Stomach (tissue), 9 donors: Measurements from ENCODE around the gene CRYGS. TPM values are rescaled to one million over a fixed set of nuclear protein-coding genes. Genes with fewer than 3 reads are reported as not detected.

Source experiments
- DNase-seq, 2 donors: peaks; one replicate each; pipeline versions ENCODE4 v3.0.0 to v3.0.0-alpha.2; 2013 to 2019
- H3K27ac ChIP-seq, 5 donors: fragments of 200-600 bp in 4 of 5; sonication (generic) in 4 of 5; one replicate each; pipeline ENCODE4 v1.5.1; 2013 to 2019; ENCODE audit warnings: mild to moderate bottlenecking in 1 of 5, moderate library complexity in 1 of 5
- H3K27me3 ChIP-seq, 3 donors: fragments of 200-600 bp; sonication (generic); one replicate each; pipeline ENCODE4 v1.5.1; 2017 to 2019; ENCODE audit warnings: mixed run types in 1 of 3
- H3K36me3 ChIP-seq, 4 donors: fragments of 200-600 bp; sonication (generic); 1 replicate in 3 of 4; 2 replicates in 1 of 4; pipeline ENCODE4 v1.5.1; 2016 to 2019
- H3K4me1 ChIP-seq, 4 donors: fragments of 200-600 bp; sonication (generic); one replicate each; pipeline ENCODE4 v1.5.1; 2016 to 2019
- H3K4me3 ChIP-seq, 4 donors: fragments of 200-600 bp; sonication (generic) in 3 of 4; one replicate each; pipeline ENCODE4 v1.5.1; 2016 to 2019; ENCODE audit warnings: mild to moderate bottlenecking in 1 of 4
- H3K9me3 ChIP-seq, 4 donors: fragments of 200-600 bp; sonication (generic); one replicate each; pipeline ENCODE4 v1.5.1; 2016 to 2019
- CTCF ChIP-seq, 7 experiments: fragments of 450-650 bp in 4 of 7; fragments of 200-600 bp in 3 of 7; sonication (generic) in 3 of 7; IDR thresholded peaks; one replicate each; pipeline ENCODE4 v1.5.1; 2016 to 2019; ENCODE audit warnings: antibody characterized with exemption in 7 of 7, control low read depth in 2 of 7, mild to moderate bottlenecking in 1 of 7
- EP300 ChIP-seq: sonication (generic); formaldehyde crosslinking; IDR thresholded peaks from one replicate; pipeline ENCODE4 v1.6.1; 2017; ENCODE audit warnings: antibody characterized with exemption
- POLR2A ChIP-seq, 4 donors: fragments of 450-650 bp; IDR thresholded peaks; one replicate each; pipeline ENCODE4 v1.6.1; 2016; ENCODE audit warnings: antibody characterized with exemption in 4 of 4, control low read depth in 2 of 4, mild to moderate bottlenecking in 1 of 4, moderate library complexity in 1 of 4
- POLR2AphosphoS5 ChIP-seq, 3 donors: sonication (generic); formaldehyde crosslinking; IDR thresholded peaks; one replicate each; pipeline ENCODE4 v1.6.1; 2016; ENCODE audit warnings: antibody characterized with exemption in 3 of 3
- WGBS, 5 donors: extraction: QIAGEN DNeasy Blood & Tissue Kit in 3 of 5; methylation state at CpG; one replicate each; pipeline versions ENCODE4 v1.1.5 to v1.1.7; 2013 to 2018; 5-methylcytosine and 5-hydroxymethylcytosine counted together
- intact Hi-C: fragments of 100-400 bp; cut with DNase I; formaldehyde crosslinking; loops from one replicate; pipeline ENCODE4 v1.15.1; 2023; ENCODE audit warnings: low total_unique reads
- polyA plus RNA-seq, 3 donors: library from polyadenylated mRNA; stranded (reverse); fragments of 200-250 nt; gene quantifications; one replicate each; pipeline ENCODE4 v1.2.3, GENCODE V29; 2013
- total RNA-seq, 5 donors: library from RNA; depleted of rRNA; stranded (reverse); fragments of >200 nt; gene quantifications; one replicate each; pipeline versions ENCODE4 v1.1.0 to v1.2.3, GENCODE V29; 2014 to 2016
- donor health status: healthy with polysubstance abuse.
- donor health status: Bipolar disorder and iron deficiency.
- donor health status: healthy.

CRYGS gene
- total and polyA plus RNA-seq, 8 donors, result 1.8 to 6.6 (median 4.7) TPM; not detected in 2

DNA sequence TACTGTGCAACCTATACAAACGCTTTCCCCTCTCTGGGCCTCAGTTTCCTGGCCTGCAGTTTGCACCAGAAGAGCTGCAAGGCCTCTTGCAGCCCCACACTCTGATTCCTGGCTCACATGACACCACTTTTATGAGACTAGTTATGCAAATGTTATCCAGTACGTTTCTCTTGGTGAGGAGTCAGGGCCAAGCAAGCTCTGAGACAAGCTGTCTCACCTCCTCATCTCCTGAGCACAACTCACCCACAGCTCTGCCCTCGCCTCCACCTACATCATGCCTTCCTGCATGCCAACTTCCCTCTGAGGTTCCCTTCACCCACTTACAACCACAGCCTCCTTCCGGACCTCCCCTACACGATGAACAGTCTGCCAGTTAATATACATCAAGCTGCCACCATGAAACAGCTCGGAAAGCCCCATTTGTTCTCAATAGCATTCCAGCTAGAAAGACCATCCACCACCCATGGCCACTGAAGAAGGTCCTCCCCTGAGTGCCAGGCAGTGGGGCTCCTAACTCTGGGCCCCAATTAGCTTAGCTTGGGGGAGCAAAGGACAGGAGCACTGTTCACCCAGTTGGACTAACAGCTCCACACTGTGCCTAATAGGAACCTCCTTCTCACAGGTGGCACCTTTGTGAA is 25.0 kb downstream of the CRYGS start:
- peaks cover 0 to 5% (median 1%) of the 10 kb centered on the region in 4 donors for H3K9me3 ChIP-seq
- peak in 1 of 2 donors; percentile 62 for DNase-seq
- intact Hi-C loops, result no loop called here
- H3K4me1 ChIP-seq, result no peaks in the 10 kb centered on the region
- TF ChIP-seq CTCF (IDR thresholded peaks at IDR 0.05) (no peak), POLR2AphosphoS5 (IDR thresholded peaks at IDR 0.05) (no peak), POLR2A (IDR thresholded peaks at IDR 0.05) (no peak), EP300 (no peak)
- H3K27ac ChIP-seq, result no peak overlapping the region
- no peak overlapping the region for H3K4me3 ChIP-seq
- WGBS, 5 donors, result 54 to 69% (median 60%) methylated on average over 6 of the region's 6 CpGs
- H3K36me3 ChIP-seq, result no peaks in the 10 kb centered on the region
- H3K27me3 ChIP-seq, result peaks cover 0 to 17% (median 0%) of the 10 kb centered on the region in 3 donors

GRCh38 chr3:186517218-186517617 is 27.0 kb downstream of the CRYGS start:
- 77 to 89% (median 86%) methylated on average over 4 of the region's 4 CpGs for WGBS, 5 donors
- peaks cover 0 to 24% (median 0%) of the 10 kb centered on the region in 3 donors for H3K27me3 ChIP-seq
- H3K27ac ChIP-seq, result no peak overlapping the region
- intact Hi-C loops, result no loop called here
- no peaks in the 10 kb centered on the region for H3K4me1 ChIP-seq
- no peak for TF ChIP-seq POLR2A (IDR thresholded peaks at IDR 0.05)
- TF ChIP-seq POLR2AphosphoS5 (IDR thresholded peaks at IDR 0.05), result no peak
- no peak for TF ChIP-seq CTCF (IDR thresholded peaks at IDR 0.05)
- no peak for TF ChIP-seq EP300
- H3K36me3 ChIP-seq, result no peaks in the 10 kb centered on the region
- H3K9me3 ChIP-seq, result peaks cover 0 to 5% (median 1%) of the 10 kb centered on the region in 4 donors
- H3K4me3 ChIP-seq, result no peak overlapping the region
- DNase-seq, result no peak

GRCh38 chr3:186516646-186517045 is 27.5 kb downstream of the CRYGS start:
- Histone ChIP-seq H3K4me1 (no peaks in the 10 kb centered on the region), H3K36me3 (no peaks in the 10 kb centered on the region), H3K27ac (no peak overlapping the region), H3K27me3 (peaks cover 0 to 24% (median 0%) of the 10 kb centered on the region in 3 donors), H3K9me3 (peaks cover 0 to 5% (median 1%) of the 10 kb centered on the region in 4 donors), H3K4me3 (no peak overlapping the region)
- intact Hi-C loops, result no loop called here
- 90 to 100% (median 96%) methylated on average over 2 of the region's 2 CpGs for WGBS, 5 donors
- DNase-seq, result no peak
- TF ChIP-seq EP300 (no peak), POLR2A (IDR thresholded peaks at IDR 0.05) (no peak), CTCF (IDR thresholded peaks at IDR 0.05) (no peak), POLR2AphosphoS5 (IDR thresholded peaks at IDR 0.05) (no peak)

- intact Hi-C loops, result no loop called here
- no peaks in the 10 kb centered on the region for H3K36me3 ChIP-seq
- DNase-seq, result peak in 1 of 2 donors; percentile 44
- H3K4me1 ChIP-seq, result no peaks in the 10 kb centered on the region
- peaks cover 0 to 5% (median 1%) of the 10 kb centered on the region in 4 donors for H3K9me3 ChIP-seq
- WGBS, 5 donors, result 36 to 49% (median 41%) methylated on average over 4 of the region's 4 CpGs
- H3K27me3 ChIP-seq, result peaks cover 0 to 24% (median 0%) of the 10 kb centered on the region in 3 donors
- TF ChIP-seq CTCF (IDR thresholded peaks at IDR 0.05) (no peak), POLR2AphosphoS5 (IDR thresholded peaks at IDR 0.05) (no peak)
- H3K27ac ChIP-seq, result no peak overlapping the region
- no peak overlapping the region for H3K4me3 ChIP-seq
Measured at GRCh38 chr3:186515125-186515524, 29.1 kb downstream of the CRYGS start.
